ENCODE results near the gene SRRD.

The SRRD gene

DNA sequence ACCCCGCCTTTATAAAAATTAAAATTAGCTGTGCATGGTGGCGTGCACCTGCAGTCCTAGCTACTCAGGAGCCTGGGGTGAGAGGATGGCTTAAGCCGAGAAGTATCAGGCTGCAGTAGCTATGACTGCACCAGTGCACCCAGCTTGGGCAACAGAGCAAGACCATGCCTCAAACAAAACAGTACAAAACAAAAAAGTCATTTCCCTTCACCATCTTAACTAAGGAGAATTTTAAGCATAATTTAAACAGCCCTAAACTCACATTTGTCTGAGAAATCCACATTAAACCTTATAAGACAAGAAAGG, 51.9 kb downstream of the SRRD start:
- Histone ChIP-seq H3K4me1 (ENCODE audit: control insufficient read depth, insufficient read depth, low read length) (no peaks in the 10 kb centered on the region), H3K4me3 (ENCODE audit: low read length) (no peak overlapping the region), H3K27me3 (ENCODE audit: control insufficient read depth, insufficient read depth, low read length) (no peaks in the 10 kb centered on the region), H3K36me3 (ENCODE audit: control insufficient read depth, insufficient read depth, low read length) (peaks cover 3% of the 10 kb centered on the region), H3K9ac (ENCODE audit: low read length) (no peak overlapping the region), H3K27ac (ENCODE audit: low read depth, low read length) (no peak overlapping the region)

GRCh38 chr22:26536056-26536761, 52.5 kb downstream of the SRRD start:
- Histone ChIP-seq H3K9ac (ENCODE audit: low read length) (no peak overlapping the region), H3K27me3 (ENCODE audit: control insufficient read depth, insufficient read depth, low read length) (no peaks in the 10 kb centered on the region), H3K4me1 (ENCODE audit: control insufficient read depth, insufficient read depth, low read length) (no peaks in the 10 kb centered on the region), H3K27ac (ENCODE audit: low read depth, low read length) (no peak overlapping the region), H3K36me3 (ENCODE audit: control insufficient read depth, insufficient read depth, low read length) (peaks cover 5% of the 10 kb centered on the region), H3K4me3 (ENCODE audit: low read length) (no peak overlapping the region)

DNA sequence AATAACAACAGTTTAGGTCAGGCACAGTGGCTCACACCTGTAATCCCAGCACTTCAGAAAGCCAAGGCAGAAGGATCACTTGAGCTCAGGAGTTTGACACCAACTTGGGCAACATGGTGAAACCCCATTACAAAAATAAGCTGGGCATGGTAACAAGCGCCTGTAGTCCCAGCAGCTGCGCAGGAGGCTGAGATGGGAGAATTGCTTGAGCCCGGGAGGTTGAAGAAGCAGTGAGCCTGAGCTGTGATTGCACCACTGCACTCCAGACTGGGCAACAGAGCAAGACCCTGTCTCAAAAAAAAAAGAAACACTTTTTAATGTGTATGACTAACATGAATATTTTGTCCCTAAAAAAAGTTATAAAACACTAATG, 53.1 kb downstream of the SRRD start:
- Histone ChIP-seq H3K36me3 (ENCODE audit: control insufficient read depth, insufficient read depth, low read length) (peaks cover 5% of the 10 kb centered on the region), H3K4me1 (ENCODE audit: control insufficient read depth, insufficient read depth, low read length) (no peaks in the 10 kb centered on the region), H3K27ac (ENCODE audit: low read depth, low read length) (no peak overlapping the region), H3K27me3 (ENCODE audit: control insufficient read depth, insufficient read depth, low read length) (no peaks in the 10 kb centered on the region), H3K4me3 (ENCODE audit: low read length) (no peak overlapping the region), H3K9ac (ENCODE audit: low read length) (no peak overlapping the region)

- no peak overlapping the region for H3K4me3 ChIP-seq (ENCODE audit: low read length)
- no peaks in the 10 kb centered on the region for H3K27me3 ChIP-seq (ENCODE audit: control insufficient read depth, insufficient read depth, low read length)
- no peak overlapping the region for H3K9ac ChIP-seq (ENCODE audit: low read length)
- no peak overlapping the region for H3K27ac ChIP-seq (ENCODE audit: low read depth, low read length)
- H3K4me1 ChIP-seq (ENCODE audit: control insufficient read depth, insufficient read depth, low read length): no peaks in the 10 kb centered on the region
- peaks cover 3% of the 10 kb centered on the region for H3K36me3 ChIP-seq (ENCODE audit: control insufficient read depth, insufficient read depth, low read length)
Measured at GRCh38 chr22:26540119-26540518, 56.4 kb downstream of the SRRD start.

DNA sequence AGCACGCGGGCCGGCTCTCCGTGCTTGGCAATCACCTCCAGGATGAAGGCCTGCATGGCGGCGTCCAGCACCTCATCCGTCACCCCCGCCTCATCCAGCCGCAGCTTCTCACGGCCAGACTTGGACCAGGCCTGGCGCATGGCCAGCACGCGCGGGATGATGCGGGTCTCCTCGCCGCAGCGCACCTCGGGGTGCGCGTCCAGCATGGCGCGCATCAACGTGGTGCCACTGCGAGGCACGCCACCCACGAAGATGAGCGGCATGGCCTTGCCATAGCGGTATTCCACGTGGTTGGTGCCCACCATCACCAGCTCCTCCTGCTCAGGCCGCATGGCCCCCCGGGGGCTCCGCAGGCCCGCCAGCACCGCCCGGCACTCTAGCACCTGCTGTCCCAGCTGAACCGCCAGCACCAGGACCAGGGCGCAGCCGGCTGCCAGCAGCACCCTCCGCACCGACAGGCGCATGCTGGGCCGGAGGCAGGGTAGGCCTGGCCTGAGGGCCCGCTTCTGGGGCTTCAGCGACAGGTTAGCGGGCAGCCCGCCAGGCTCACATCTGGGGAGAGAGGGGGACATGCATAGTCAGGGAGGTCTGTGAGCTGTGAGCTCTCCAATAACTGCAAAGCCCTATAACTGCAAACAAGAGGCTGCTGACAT, 57.6 kb downstream of the SRRD start:
- H3K27me3 ChIP-seq (ENCODE audit: control insufficient read depth, insufficient read depth, low read length): no peaks in the 10 kb centered on the region
- peaks cover 3% of the 10 kb centered on the region for H3K36me3 ChIP-seq (ENCODE audit: control insufficient read depth, insufficient read depth, low read length)
- H3K27ac ChIP-seq (ENCODE audit: low read depth, low read length): no peak overlapping the region
- no peak overlapping the region for H3K9ac ChIP-seq (ENCODE audit: low read length)
- no peaks in the 10 kb centered on the region for H3K4me1 ChIP-seq (ENCODE audit: control insufficient read depth, insufficient read depth, low read length)
- H3K4me3 ChIP-seq (ENCODE audit: low read length): no peak overlapping the region

DNA sequence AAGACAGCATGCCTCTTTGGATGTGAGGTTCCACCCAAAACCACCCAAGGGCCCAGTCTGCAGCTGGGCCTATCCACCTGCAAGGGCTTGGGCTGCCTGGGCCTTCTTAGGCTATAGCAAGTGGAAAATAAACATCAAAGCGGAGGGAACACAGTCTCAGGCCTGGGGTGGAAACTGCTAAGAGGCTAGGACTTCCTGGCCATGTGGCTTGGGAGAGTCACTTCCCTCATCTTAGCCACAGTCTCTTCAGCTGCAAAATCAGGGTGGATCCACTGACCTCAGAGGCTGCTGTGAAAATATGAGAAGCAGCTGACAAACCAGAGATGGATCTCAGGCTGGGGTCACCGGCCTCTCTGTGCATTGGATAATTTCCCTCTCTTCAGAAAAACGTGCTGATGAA, 59.2 kb downstream of the SRRD start:
- no peaks in the 10 kb centered on the region for H3K4me1 ChIP-seq (ENCODE audit: control insufficient read depth, insufficient read depth, low read length)
- H3K27me3 ChIP-seq (ENCODE audit: control insufficient read depth, insufficient read depth, low read length): no peaks in the 10 kb centered on the region
- no peak overlapping the region for H3K4me3 ChIP-seq (ENCODE audit: low read length)
- peaks cover 3% of the 10 kb centered on the region for H3K36me3 ChIP-seq (ENCODE audit: control insufficient read depth, insufficient read depth, low read length)
- no peak overlapping the region for H3K9ac ChIP-seq (ENCODE audit: low read length)
- H3K27ac ChIP-seq (ENCODE audit: low read depth, low read length): no peak overlapping the region
